Fibroblast of peridontal ligament (primary cell): Measurements from ENCODE around the gene CRAT.
A peak's percentile ranks its signal among the peaks of the same experiment; 100 is the strongest.

ENCODE experiments used
- DNase-seq: peaks from one replicate; pipeline ENCODE4 v3.0.0-alpha.2; 2010; ENCODE audit errors: extremely low read depth

The CRAT gene

DNA sequence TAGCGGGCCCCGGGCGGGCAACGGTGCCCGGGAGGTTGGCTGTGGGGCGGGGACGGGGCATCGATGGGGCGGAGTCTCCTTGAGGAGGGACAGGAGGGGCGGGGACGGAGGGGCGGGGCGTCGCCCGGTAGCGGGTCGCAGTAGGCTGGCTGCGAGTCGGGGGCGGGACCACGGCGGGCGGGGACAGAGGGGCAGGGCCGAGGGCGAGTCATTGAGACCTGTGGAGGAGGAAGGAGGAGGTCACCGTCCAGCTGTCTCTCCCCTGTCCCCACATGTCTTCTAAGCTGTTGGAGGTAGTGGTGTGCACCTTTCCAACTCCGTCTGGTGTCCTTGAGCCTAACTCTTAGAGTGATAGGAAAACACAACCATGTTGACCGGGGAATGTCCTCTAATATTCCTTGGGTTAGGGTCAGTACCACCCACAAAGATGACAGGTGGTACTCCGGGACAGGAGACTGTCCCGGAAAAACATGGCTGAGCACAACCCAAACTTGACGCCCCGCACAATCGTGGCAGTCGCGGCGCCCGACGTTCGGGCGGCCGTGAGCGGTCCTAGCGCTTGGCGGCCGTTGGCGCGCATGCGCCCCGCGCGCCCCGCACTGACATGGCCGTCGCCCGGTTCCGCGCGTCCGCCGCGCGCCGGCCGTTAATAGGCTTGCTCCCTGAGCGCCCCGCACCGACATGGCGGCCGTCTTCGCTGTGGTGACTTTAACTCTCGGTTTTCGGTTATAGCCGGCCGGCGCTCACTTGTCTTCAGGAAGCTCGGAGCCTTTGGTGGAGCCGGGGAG lies at the start of gene CRAT, which contains the start of gene PTPA:
TSS of gene CRAT (minus strand) at position 54 of the 788 bp plus-strand sequence. CDS start 284 bp downstream, outside the sequence.
TSS of gene PTPA (plus strand) at position 676 of the 788 bp plus-strand sequence. CDS start 186 bp downstream, outside the sequence.
- DNase-seq: peak; percentile 89

DNA sequence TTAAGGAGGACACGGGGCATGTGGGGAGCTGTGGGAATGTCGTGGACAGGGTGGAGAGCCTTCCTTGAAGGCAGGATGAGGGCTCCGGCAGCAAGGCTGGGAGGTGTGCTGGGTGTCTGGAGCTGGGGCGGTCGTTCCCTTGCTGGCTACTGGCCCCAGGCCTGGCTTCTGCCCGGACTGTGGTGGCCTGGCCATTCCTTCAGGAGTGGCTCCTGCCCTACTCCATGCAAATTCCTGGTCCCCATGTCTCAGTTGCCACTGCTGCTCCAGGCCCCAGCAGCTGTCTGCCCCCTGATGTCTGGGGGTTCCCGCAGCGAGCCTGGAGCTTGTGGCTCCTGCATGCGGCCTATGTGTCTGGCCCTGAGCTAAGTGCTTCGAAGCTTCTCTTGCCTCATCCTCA lies 45.6 kb upstream of the CRAT start:
- DNase-seq: no peak

DNA sequence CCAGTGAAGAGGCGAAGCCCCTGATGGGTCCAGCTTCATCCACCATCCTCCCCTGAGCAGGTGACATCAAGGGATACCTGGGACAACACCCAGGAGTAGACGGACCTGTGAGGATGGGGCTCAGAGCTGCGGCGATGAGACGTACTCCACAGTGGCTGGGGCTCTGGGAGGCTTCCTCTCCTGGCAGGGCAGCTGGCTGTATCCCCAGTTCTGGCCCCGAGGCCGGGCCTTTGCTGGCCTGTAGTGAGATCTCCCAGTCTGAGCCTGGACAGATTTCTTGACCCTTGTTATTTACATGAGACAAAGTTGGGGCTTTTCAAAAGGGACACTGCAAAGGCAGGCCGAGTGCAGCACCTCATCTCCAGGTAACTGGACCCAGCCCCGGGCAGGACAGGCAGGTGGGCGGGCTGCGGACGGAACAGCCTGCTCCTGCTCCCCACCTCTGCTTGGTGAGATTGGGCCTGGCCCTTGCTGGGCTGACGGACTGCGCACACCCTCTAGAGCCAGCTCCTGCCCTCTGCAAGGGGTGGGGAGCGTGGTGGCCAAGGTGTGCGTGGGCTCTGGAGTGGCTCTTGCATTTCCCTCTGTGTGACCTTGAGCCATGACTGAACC lies 44.4 kb upstream of the CRAT start:
- no peak for DNase-seq

DNA sequence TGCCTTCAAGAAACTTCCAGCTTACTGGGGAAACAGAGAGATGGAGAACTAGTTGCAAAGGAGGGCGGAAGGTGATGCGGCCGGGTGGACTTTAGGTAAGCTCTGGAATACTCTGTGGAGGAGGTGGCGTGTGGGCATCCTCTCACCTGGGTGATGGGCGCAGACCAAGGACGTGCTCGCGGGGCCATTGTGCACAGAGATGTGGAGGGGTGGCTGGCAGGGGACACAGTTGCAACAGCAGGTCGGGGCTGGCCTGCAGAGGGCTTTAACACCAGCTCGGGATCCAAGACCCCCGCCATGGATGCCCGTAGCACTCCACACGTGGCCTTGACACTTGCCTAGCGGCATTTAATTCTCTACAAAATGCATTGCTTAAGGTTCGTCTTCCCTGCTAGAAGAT lies 40.9 kb upstream of the CRAT start:
- no peak for DNase-seq

DNA sequence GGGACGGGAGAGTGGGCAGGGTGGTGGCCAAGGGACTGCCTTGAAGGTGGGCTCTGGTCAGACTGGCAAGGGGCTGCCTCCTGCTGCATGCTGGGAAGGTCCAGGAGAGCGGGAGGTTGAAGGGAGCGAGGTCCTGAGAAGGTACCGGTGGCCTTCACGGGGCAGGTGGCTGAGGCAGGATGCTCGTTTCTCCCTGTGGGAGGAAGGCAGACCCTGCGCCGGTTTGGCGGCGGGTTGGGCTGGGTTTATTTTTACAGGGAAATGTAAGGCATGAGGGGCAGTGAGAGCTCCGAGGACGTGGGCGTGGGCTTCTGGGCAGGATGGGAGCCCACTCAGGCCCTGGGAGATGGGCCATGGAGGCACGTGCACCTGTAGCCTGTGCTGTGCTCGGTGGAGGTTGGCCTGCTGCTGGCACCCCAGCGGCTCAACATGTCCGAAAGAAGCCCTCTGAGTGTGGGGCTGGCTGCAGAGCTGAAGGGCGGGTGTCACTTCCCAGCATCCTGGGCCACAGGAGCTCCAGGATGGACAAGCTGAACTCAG lies 40.1 kb upstream of the CRAT start:
- no peak for DNase-seq

DNA sequence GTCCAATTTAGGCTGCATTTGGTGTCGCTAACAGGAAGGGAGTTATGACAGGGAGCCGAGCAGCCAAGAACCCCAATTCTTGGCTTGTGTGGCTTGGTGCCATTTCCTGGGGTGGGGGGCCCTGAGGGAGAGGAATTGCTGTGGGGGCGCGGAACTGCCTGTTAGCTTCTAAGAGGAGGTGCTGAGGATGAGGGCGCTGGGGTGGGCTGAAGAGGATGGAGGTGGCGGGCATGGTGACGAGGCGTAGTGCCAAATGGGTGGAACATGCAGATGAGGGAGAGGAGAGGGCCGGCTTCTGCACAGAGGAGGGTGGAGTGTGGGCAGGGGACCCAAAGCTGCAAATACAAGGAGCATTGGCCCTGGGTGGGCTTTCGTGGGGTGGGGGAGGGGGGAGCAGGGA lies 39.5 kb upstream of the CRAT start:
- DNase-seq: no peak

DNA sequence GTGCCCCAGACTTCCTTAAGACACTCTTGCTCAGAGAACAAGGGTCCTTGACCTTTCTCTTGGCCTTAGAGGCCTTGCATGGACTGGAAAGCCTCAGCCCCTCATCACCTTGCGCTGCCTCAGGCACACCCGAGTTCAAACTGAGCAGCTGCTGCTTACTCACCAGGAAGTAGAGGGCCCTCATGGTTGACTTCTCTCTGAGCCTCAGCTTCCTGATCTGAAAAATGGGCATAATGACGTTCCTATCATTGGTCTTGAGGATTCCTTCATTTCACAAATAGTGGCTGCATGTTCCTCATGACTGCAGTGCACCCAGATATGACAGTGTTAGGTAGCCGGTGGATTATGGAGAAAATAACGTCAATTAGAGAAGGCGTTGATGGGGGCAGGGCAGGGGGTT lies 38.8 kb upstream of the CRAT start:
- no peak for DNase-seq

DNA sequence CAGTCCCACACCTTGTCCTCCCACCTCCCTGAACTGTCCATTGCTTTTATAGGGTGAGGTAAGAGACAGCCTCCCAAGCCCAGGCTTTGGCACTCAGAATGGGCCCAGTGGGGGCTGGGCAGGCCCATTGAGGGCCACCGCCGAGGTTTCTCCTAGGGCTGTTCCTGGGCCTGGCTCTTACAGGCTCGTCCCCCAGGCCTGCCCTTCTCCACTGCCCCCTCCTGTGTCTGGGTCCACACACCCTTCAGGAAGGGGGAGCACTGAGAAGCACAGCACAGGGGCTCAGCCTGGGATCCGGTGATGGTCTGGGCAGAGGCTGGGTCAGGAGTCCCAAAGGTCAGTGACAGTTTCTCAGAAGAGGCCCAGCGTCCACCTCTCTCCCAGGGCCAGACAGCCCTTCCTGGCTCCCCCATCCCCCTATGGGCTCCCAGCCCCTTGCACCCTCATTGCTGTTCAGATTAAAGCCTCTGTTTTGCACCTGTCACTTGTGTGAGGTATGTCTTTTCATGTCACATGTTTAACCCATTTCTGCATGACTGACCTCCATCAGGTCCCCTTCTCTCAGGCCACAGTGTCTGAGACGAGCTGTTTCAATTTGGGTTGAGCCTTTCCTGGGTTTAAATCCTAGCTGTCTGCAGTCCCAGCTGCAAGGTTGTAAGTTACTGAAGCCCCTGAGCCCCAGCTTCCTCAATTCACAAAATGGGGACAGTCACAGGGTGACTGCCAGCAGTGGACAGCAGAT lies 38.0 kb upstream of the CRAT start:
- DNase-seq: no peak

DNA sequence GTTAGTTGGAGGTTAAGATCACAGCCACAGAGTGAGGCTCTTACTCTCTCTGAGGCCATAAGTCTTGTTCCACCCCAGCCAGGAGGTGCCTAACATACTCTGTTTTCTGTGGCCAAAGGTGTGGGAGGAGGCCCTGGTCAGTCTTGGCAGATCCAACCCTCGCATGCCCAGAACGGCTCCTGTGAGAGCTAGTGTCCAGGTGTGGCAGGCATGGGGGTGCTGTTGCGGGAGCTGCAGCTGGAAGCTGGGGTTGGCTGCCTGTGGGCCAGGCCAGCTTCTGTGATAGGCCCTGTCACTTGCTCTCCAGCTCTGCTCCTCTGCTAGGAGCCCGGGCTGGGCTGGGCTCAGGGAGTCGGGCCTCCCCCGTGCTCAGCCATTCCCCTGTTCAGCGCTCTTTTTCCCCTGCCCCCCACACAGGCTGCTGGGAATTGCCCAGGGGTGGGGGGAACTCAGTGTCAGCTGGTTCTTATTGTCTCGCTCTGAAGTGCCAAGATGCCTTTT lies 35.9 kb upstream of the CRAT start:
- DNase-seq: peak; percentile 77

DNA sequence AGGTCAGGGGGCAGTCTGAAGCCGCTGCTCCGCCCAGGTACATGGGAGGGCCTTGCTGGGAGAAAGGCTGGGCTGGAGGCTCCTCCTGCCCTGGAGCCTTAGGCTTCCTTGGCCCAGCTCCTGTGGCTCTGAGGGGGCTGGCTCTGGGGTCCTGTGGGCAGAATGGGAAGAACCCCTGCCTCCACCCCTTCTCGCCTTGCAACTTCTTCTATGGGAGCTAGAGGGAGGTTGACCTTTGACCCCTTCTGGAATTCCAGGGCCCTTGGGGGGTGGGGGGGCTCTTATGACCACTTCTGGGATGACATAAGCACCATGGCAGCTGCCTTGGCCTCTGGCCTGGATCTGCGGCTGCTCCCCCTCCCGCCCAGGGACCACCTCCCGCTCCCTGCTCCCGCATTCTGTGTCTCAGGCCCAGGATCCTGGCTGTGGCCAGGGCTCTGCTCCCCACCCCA lies 35.3 kb upstream of the CRAT start:
- peak; percentile 97 for DNase-seq

DNA sequence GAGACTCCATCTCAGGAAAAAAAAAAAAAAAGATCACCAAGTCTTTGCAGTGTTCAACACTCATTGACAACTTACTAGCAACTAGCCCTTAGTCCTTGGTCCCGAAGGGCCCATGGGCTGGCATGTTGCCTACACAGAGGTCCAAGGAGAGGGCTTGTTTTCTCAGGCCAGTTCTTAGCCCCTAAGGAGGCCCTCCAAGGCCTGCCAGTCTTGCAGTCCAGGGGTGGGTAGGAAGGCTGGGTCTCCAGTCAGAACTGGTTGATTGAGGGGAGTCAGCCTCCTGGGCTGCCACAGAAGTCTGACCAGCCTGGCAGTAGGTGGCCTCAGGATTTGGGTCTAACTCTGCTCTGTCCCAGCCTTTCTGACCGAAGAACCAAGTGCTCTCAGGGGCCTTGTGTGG lies 34.7 kb upstream of the CRAT start:
- peak; percentile 36 for DNase-seq

DNA sequence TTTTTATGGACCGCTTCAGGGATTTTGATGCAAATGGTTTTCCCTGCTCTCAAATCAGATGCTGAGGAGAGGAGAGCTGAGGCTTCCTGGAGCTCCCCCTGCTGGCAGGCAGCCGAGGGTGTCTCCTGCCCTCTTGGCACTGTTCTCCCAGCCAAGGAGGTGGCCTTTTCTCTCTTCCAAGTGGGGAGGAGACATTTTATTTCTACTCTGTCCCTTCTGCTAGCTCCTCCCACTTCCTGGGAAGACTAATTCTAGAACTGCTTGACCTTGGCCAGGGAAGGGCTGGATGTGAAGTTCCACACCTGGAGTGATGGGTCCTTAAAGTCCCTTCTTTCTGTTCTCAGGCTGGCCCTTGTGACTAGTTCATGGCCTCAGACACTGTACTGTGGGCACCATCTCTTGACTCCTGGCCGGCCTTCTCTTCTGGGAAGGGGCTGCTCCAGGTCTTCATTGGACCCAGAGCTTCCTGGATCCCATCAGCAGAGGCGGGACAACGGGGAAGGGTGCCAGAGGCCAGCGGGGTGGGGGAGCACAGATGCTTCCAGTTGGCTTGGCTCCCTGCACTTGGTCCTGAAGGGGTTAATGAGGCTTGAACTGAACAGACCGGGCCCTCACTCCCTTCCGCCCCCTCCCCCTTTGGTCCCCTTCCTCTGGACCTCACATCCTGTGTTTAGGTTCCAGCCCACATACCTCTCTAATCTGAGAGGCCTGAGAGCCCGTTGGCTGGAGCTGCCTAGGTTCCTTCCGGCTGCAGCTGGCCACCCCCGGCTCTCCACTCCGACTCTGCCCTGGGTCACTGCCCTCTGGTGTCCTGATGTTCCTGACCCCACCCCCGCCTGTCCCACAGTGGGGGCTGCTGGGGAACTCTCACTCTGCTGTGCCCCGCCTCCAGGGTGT lies 32.7 kb upstream of the CRAT start:
- peak; percentile 91 for DNase-seq

DNA sequence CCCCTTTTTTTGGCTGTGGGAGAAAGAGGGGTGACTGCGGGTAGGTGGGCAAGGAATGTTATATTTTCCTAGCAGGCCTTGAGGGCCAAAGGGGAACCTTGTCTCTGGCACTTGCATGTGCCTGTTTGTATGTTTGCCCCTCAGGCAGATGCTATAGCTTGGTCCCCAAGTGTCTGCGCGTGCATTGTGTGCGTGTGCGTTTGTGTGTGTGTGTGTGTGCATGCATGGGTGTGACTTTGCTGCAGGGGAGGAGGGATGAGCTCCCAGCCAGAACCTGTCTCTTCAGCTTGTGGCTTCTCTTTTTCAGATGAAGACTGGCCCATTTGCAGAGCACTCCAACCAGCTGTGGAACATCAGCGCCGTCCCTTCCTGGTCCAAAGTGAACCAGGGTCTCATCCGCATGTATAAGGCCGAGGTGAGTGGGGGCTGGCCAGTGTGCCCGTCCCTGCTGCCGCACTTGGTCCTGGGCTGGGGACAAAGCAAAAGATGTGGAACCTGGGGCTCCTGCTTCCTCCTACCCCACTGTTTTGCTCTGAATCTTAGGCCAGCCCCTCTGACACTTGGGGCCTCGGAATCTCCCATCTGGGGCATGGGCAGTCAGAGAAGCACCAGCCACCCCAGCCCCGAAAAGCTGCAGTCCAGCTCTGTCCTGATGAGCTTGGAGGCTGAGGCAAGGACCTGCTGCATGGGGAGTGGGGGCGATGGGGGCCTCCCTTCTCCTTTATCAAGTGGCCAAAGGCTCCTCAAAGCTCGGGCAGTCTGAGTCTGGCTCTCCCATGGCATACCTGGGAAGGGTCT lies 31.7 kb upstream of the CRAT start:
- DNase-seq: no peak

DNA sequence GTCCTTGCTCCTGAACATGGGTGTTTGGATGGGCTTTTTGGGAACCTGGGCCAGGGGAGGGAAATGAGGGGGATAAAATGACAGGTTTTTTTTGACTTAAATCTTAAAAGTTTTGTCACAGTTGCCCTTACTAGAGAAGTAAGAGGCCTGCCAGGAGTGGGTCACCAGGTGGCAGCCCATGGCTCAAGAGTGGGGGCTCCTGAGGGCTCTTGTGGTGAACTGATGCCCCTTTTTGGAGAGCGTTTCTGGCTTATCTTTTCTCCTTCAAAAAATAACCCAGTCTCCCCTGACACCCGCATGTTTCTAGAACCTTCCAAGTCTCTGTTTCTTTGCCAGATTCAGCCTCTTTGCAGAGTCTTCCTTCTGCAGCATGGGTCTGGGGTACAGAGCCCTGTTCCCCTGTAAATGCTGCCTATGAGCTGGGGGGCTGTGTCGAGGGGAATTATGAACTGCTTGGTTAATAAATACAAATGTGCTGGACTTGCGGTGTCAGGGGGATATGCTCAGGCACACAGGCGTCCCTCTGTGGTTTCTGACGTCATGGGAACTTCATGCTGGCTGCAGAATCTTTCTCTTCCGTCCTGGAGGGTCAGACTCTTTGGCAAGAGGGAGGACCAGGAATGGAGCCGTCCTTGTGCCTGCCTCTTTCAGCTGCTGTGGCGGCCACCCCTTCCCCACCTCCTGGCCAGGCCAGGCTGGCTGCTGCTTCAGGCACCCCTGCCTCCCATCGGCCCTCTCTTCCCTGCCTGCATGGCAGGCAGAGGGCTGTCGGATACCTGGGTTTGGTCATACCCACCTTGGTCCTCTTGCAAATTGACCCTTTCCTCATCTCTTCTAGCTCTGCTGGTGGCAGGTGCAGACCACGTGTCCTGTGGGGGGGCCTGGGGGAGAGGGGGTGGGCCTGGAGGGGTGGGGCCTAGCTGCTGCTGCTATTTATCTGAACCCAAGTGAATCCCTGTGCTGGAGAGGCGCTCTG lies 30.8 kb upstream of the CRAT start:
- DNase-seq: peak; percentile 86

DNA sequence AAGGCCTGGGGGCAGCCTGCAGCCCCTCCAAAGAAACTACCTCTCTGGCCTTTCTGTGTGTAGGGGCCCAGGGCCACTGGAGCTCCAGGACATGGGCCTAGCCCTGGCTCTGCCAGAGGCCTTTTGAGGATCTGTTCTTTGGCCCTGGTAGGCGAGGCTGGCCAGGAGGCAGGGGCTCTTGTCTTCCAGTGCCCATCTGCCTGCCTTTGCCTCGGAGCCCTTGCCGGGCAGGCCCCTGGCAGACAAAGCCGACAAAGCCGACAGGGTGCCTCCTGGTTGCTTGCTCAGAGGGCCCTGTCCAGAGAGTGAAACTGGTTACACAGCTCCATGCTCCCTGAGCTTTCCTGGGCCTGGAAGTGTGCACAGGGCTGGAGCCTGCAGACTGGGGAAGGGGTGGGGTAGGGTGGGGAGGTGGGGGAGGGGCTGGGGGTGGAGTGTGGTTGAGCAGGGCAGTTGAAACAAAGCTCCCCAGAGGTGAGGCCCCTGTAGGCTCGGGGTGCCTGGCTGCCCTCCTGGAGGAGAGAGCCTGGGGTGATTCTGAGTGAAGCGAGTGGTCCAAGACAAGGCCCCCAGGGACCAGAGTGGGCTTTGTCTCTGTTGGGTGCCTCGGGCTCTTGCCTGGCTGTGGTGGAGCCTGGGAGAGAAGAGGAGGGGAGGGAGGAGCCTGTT lies 29.9 kb upstream of the CRAT start:
- no peak for DNase-seq

DNA sequence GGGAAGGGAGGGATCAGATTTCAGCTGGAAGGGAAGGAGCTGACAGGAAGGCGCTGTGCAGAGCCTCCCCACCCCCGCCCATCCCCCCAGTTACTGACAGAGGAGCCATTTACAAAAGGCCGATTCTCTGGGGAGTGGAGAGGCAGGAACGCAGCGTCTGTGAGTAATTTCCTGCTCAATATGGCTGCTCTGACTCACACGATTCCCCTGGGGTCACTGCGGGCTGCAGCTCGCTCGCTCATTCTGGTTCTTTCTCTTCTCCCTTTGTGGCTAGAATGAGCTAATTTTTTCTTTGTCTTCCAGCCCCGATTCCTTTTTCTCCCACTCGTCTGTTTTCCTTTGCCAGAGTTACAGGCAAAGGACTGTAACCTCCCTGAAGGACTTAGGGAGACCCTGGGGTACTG lies 29.4 kb upstream of the CRAT start:
- DNase-seq: peak; percentile 100

DNA sequence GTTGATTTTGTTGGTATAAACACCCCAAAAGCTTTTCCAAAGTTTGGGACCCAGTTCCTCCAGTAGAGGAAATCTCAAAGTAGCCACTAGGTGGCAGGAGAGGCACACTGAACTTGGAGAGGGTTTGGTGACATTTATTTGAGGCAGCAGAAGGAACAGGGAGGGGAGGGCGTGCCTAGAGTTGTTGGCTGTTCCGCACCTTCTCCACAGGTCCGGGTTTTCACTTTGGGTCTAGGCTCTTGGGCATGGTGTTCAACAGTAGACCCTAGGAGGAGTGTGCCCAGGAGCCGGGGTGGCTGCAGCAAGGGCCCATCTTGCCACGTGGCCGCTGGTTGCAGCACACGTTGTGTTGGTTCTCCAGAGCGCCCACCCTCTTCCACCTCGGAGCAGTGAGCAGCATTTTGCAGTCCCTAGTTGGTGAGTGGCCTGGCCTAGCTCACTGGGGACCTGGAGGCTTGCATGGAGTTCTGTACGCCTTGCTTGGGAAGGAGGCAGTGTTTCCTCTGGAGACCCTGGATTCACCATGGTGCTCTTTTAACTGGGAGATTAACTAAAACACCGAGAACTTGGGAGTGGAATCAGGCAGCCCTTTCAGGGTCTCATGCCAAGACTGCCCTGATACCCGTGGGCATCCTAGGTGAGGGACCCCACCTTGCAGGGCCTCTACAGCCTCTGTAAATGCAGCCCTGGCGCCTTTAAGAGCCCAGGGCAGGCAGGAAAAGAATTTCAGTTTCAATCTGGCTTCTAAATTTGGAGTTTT lies 28.8 kb upstream of the CRAT start:
- peak; percentile 97 for DNase-seq
